SHP77 (cell line): Measurements from ENCODE around the gene CPLX1.

Experiments
- DNase-seq, 2 experiments: peaks; one replicate each; lab custom pipeline; 2025; lab: John Stamatoyannopoulos, UW

The CPLX1 gene

GRCh38 chr4:855880-856224 is 29.9 kb upstream of the CPLX1 start:
- DNase-seq = no peak

- no peak for DNase-seq
Measured at GRCh38 chr4:854356-854755, 28.4 kb upstream of the CPLX1 start.

GRCh38 chr4:853416-853781 is 27.5 kb upstream of the CPLX1 start:
- DNase-seq = no peak

- DNase-seq = no peak
Measured at GRCh38 chr4:851701-852430, 25.9 kb upstream of the CPLX1 start.

- no peak for DNase-seq
Measured at GRCh38 chr4:850323-850945, 24.5 kb upstream of the CPLX1 start.

- DNase-seq = no peak
Measured at GRCh38 chr4:849478-850175, 23.7 kb upstream of the CPLX1 start.

- no peak for DNase-seq
Measured at GRCh38 chr4:848803-849477, 23.0 kb upstream of the CPLX1 start.

GRCh38 chr4:848307-848691 is 22.4 kb upstream of the CPLX1 start:
- DNase-seq = no peak

GRCh38 chr4:845836-846251 is 19.9 kb upstream of the CPLX1 start:
- DNase-seq = no peak

GRCh38 chr4:845233-845835 is 19.4 kb upstream of the CPLX1 start:
- no peak for DNase-seq

- no peak for DNase-seq
Measured at GRCh38 chr4:844752-845232, 18.9 kb upstream of the CPLX1 start.

GRCh38 chr4:839675-840443 is 13.9 kb upstream of the CPLX1 start:
- DNase-seq = no peak

GRCh38 chr4:837772-838171 is 11.8 kb upstream of the CPLX1 start:
- no peak for DNase-seq

- DNase-seq = no peak
Measured at GRCh38 chr4:836750-837301, 10.9 kb upstream of the CPLX1 start.

GRCh38 chr4:836003-836511 is 10.1 kb upstream of the CPLX1 start:
- DNase-seq = no peak

- peak; percentile 43 to 59 for DNase-seq
Measured at GRCh38 chr4:835148-836002, 9.4 kb upstream of the CPLX1 start.

GRCh38 chr4:834368-835147 is 8.6 kb upstream of the CPLX1 start:
- DNase-seq = no peak

- DNase-seq = no peak
Measured at GRCh38 chr4:833731-834367, 7.9 kb upstream of the CPLX1 start.

- DNase-seq = no peak
Measured at GRCh38 chr4:833156-833555, 7.2 kb upstream of the CPLX1 start.
